ENCODE measurements around the gene TNFRSF1A.

TNFRSF1A gene

DNA sequence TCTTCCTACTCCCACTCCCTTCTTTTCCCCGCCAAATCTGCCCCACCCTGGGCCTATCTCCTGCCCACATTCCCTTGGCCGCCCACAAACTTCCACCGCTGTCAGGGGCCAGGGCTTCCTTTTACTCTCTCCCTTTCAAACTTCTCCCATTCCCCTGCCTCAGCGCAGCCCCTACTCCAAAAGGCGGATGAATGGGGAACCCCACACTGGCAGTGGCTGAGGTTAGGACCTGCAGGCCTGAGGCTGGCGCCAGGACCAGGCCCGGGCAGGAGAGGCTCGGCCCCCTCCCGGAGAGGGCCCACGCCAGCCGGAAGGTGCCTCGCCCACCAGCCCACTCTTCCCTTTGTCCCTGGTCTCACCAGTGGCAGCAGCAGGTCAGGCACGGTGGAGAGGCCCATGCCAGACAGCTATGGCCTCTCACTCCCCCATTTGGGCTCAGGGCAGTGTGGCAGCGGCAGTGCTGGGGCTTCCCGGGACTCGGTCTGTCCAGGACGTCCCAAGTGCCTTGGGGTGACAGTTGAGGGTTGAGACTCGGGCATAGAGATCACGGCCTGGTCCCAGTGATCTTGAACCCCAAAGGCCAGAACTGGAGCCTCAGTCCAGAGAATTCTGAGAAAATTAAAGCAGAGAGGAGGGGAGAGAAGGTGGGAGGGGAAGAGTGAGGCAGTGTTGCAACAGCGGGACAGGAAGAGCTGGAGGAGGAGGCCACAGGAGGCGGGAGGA, at the start of gene TNFRSF1A:
TNFRSF1A (minus strand) TSS at position 660 of the 723 bp plus-strand sequence; CDS start at position 398, 262 bp downstream.
- H3K4me1 ChIP-seq (ENCODE audit: control insufficient read depth in 1 of 2, insufficient read depth in 1 of 2, low read depth in 1 of 2, low read length in 1 of 2), result peaks cover 63 to 83% of the 10 kb centered on the region in 2 experiments
- no peaks in the 10 kb centered on the region for H3K9me3 ChIP-seq
- peak within 1 kb of the TSS; percentile 88 to 94 for H3K4me3 ChIP-seq (ENCODE audit: low read depth in 1 of 2, low read length in 1 of 2)
- H3K27me3 ChIP-seq, result no peaks in the 10 kb centered on the region
- H3K36me3 ChIP-seq, result peaks cover 27% of the 10 kb centered on the region
- peak within 1 kb of the TSS; percentile 97 for H3K27ac ChIP-seq
- TF ChIP-seq, protein P1, sequence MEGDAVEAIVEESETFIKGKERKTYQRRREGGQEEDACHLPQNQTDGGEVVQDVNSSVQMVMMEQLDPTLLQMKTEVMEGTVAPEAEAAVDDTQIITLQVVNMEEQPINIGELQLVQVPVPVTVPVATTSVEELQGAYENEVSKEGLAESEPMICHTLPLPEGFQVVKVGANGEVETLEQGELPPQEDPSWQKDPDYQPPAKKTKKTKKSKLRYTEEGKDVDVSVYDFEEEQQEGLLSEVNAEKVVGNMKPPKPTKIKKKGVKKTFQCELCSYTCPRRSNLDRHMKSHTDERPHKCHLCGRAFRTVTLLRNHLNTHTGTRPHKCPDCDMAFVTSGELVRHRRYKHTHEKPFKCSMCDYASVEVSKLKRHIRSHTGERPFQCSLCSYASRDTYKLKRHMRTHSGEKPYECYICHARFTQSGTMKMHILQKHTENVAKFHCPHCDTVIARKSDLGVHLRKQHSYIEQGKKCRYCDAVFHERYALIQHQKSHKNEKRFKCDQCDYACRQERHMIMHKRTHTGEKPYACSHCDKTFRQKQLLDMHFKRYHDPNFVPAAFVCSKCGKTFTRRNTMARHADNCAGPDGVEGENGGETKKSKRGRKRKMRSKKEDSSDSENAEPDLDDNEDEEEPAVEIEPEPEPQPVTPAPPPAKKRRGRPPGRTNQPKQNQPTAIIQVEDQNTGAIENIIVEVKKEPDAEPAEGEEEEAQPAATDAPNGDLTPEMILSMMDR (IDR thresholded peaks at IDR 0.05), result no peak

DNA sequence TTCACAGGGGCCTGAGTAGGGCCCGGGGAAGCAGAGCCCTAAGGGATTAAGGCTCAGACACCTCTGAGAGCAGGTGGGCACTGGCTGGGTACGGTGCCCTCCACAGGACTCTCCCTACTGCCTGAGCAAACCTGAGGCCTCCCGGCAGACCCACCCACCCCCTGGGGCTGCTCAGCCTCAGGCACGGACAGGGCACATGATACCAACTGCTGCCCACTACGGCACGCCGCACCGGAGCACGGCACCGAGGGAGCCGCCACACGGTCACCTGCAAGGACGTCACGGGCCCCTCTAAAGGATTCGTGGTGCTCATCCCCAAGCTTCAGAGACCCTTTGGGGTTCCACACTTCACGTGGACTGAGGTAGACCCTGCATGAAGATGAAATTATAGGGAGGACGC, 49.1 kb upstream of the TNFRSF1A start:
- Histone ChIP-seq H3K27ac (no peak overlapping the region), H3K4me3 (ENCODE audit: low read depth in 1 of 2, low read length in 1 of 2) (no peak overlapping the region)

DNA sequence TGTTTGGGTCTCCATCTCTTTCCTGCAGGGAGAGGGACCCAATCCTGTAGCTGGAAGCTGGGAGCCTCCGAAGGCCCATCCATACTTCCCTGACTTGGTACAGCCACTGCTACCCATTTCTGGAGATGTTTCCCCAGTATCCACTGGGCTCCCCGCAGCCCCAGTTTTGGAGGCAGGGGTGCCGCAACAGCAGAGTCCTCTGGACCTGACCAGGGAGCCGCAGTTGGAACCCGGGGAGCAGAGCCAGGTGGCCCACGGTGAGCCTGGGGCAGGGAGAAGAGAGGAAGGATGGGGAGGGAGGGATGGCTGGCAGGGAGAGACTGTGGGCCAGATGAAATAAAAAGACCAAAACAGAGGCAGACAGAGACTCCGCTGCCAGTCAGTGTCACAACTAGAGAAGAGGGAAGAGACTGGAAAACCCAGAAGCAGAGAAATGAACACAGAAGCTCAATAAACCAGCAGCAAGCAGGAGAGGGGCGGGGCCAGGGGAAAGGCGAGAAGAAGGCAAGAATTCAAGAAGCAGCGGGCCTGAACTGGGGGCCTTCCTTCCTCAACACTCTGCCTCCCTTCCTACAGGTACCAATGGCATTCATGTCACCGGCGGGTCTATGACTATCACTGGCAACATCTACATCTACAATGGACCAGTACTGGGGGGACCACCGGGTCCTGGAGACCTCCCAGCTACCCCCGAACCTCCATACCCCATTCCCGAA, 48.4 kb upstream of the TNFRSF1A start:
- H3K27ac ChIP-seq, result no peak overlapping the region
- H3K27me3 ChIP-seq, result no peaks in the 10 kb centered on the region
- H3K9me3 ChIP-seq, result no peaks in the 10 kb centered on the region
- H3K4me1 ChIP-seq (ENCODE audit: control insufficient read depth in 1 of 2, insufficient read depth in 1 of 2, low read depth in 1 of 2, low read length in 1 of 2), result peaks cover 2% of the 10 kb centered on the region in 2 experiments
- H3K36me3 ChIP-seq, result peaks cover 28% of the 10 kb centered on the region
- TF ChIP-seq, protein P1 (IDR thresholded peaks at IDR 0.05), result no peak
- no peak overlapping the region for H3K4me3 ChIP-seq (ENCODE audit: low read depth in 1 of 2, low read length in 1 of 2)

More for the DNA sequence above, 49.1 kb upstream of the TNFRSF1A start:
- Histone ChIP-seq H3K36me3 (peaks cover 28% of the 10 kb centered on the region), H3K4me1 (ENCODE audit: control insufficient read depth in 1 of 2, insufficient read depth in 1 of 2, low read depth in 1 of 2, low read length in 1 of 2) (no peaks in the 10 kb centered on the region), H3K9me3 (no peaks in the 10 kb centered on the region), H3K27me3 (no peaks in the 10 kb centered on the region)
- TF ChIP-seq, protein P1 (IDR thresholded peaks at IDR 0.05), result no peak

DNA sequence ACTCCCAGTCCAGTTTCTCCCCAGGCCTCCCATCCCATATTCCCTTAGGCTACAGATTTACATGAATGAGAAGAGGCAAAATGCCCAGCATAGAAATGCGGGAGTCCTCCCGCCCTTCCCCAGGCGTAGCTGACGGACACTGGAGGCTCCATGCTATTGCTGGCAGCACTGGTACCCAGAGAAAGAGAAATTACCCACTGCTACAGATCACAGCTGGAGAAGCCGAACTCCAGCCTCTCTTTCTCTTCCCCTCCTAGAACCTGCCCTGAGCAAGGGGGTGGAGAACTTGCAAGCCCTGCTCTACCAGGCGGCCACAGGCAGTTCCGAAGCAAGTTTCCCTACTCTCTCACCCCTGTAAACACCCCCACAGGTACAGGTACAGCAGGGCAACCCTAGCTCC, 45.7 kb upstream of the TNFRSF1A start:
- Histone ChIP-seq H3K27me3 (no peaks in the 10 kb centered on the region), H3K27ac (no peak overlapping the region), H3K9me3 (no peaks in the 10 kb centered on the region), H3K36me3 (peaks cover 28% of the 10 kb centered on the region), H3K4me3 (ENCODE audit: low read depth in 1 of 2, low read length in 1 of 2) (no peak overlapping the region), H3K4me1 (ENCODE audit: control insufficient read depth in 1 of 2, insufficient read depth in 1 of 2, low read depth in 1 of 2, low read length in 1 of 2) (peaks cover 24 to 25% of the 10 kb centered on the region in 2 experiments)
- TF ChIP-seq, protein P1 (IDR thresholded peaks at IDR 0.05), result no peak

DNA sequence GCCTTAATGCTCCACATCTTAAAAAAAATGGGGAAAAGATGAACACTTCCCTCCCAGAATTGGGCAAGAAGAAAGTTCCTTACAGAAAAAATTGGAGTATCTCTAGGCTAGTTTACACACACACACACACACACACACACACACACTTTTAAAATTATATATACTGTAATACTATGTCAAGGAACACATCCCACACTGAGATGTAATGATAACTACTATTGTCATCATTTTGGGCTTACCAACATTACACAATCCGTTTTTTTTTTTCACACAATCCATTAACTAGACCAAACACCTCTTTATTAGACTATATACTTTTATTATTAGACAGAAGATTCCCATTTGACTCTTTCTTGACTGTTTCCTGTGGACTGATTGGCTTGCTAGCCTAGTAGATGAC, 44.6 kb upstream of the TNFRSF1A start:
- Histone ChIP-seq H3K27me3 (no peaks in the 10 kb centered on the region), H3K9me3 (no peaks in the 10 kb centered on the region), H3K4me1 (ENCODE audit: control insufficient read depth in 1 of 2, insufficient read depth in 1 of 2, low read depth in 1 of 2, low read length in 1 of 2) (peaks cover 24 to 25% of the 10 kb centered on the region in 2 experiments), H3K27ac (no peak overlapping the region), H3K4me3 (ENCODE audit: low read depth in 1 of 2, low read length in 1 of 2) (no peak overlapping the region), H3K36me3 (peaks cover 22% of the 10 kb centered on the region)
- TF ChIP-seq, protein P1 (IDR thresholded peaks at IDR 0.05), result no peak
